Stimulated activated memory B cell treated with anti-CD40 and anti-IgM and Interleukin-4, amounts not matched to agents 10 μg/mL and 1 μg/mL and 100 μg/mL, for 72 hours (primary cell): Measurements from ENCODE around the gene TEKTIP1.
A peak's percentile ranks its signal among the peaks of the same experiment; 100 is the strongest.
"Not testable (repeated sequence)": the region's sequence is repeated elsewhere in the genome, so short reads cannot be mapped to it uniquely, and the experiment has no call there.

Experiments
- ATAC-seq: fragments of 150-1000 bp; cut with Tn5 transposase; 2 replicates; pipeline ENCODE4 v1.10.0; 2021
- H3K27ac Mint-ChIP-seq: one replicate; pipeline ENCODE4 v1.8.0; 2022; ENCODE audit warnings: mild to moderate bottlenecking, mixed read lengths
- H3K27me3 Mint-ChIP-seq: one replicate; pipeline ENCODE4 v1.8.0; 2022; ENCODE audit warnings: mixed read lengths
- H3K36me3 Mint-ChIP-seq: one replicate; pipeline ENCODE4 v1.8.0; 2022; ENCODE audit warnings: mixed read lengths
- H3K4me1 Mint-ChIP-seq: one replicate; pipeline ENCODE4 v1.8.0; 2022; ENCODE audit warnings: mixed read lengths
- H3K4me3 Mint-ChIP-seq: one replicate; pipeline ENCODE4 v1.8.0; 2022; ENCODE audit warnings: mild to moderate bottlenecking, moderate library complexity, mixed read lengths
- H3K9me3 Mint-ChIP-seq: one replicate; pipeline ENCODE4 v1.8.0; 2022; ENCODE audit warnings: mixed read lengths

The TEKTIP1 gene

GRCh38 chr19:3504735-3505134 is 34.2 kb upstream of the TEKTIP1 start:
- H3K36me3 Mint-ChIP-seq: peaks cover 9% of the 10 kb centered on the region
- no peaks in the 10 kb centered on the region for H3K27me3 Mint-ChIP-seq
- no peak for ATAC-seq
- peaks cover 44% of the 10 kb centered on the region for H3K4me1 Mint-ChIP-seq
- H3K9me3 Mint-ChIP-seq: no peaks in the 10 kb centered on the region
- peak overlapping the region; percentile 82 for H3K27ac Mint-ChIP-seq
- peak overlapping the region; percentile 85 for H3K4me3 Mint-ChIP-seq

- Mint-ChIP-seq H3K9me3 (no peaks in the 10 kb centered on the region), H3K27ac (peak within 1 kb of the TSS; percentile 82), H3K27me3 (no peaks in the 10 kb centered on the region), H3K4me3 (peak within 1 kb of the TSS; percentile 95), H3K4me1 (peaks cover 48% of the 10 kb centered on the region), H3K36me3 (peaks cover 14% of the 10 kb centered on the region)
- ATAC-seq: peak; percentile 97
These were observed 33.2 kb upstream of the TEKTIP1 start, which contains the start of gene FZR1 for GRCh38 chr19:3505598-3506383. FZR1 (plus strand) TSS chr19:3506311; CDS start chr19:3522990, 16,679 bp downstream.

- H3K9me3 Mint-ChIP-seq: no peaks in the 10 kb centered on the region
- no peaks in the 10 kb centered on the region for H3K27me3 Mint-ChIP-seq
- peak overlapping the region; percentile 82 for H3K27ac Mint-ChIP-seq
- ATAC-seq: peak; percentile 2
- peak overlapping the region; percentile 95 for H3K4me3 Mint-ChIP-seq
- H3K4me1 Mint-ChIP-seq: peaks cover 49% of the 10 kb centered on the region
- peaks cover 19% of the 10 kb centered on the region for H3K36me3 Mint-ChIP-seq
These were observed 32.3 kb upstream of the TEKTIP1 start for GRCh38 chr19:3506384-3507340.

GRCh38 chr19:3507371-3508120 is 31.4 kb upstream of the TEKTIP1 start:
- no peaks in the 10 kb centered on the region for H3K27me3 Mint-ChIP-seq
- H3K4me3 Mint-ChIP-seq: peak overlapping the region; percentile 95
- peak overlapping the region; percentile 82 for H3K27ac Mint-ChIP-seq
- ATAC-seq: no peak
- peaks cover 19% of the 10 kb centered on the region for H3K36me3 Mint-ChIP-seq
- H3K4me1 Mint-ChIP-seq: peaks cover 55% of the 10 kb centered on the region
- H3K9me3 Mint-ChIP-seq: no peaks in the 10 kb centered on the region

GRCh38 chr19:3508121-3508661 is 30.8 kb upstream of the TEKTIP1 start:
- peaks cover 55% of the 10 kb centered on the region for H3K4me1 Mint-ChIP-seq
- ATAC-seq, H3K27ac Mint-ChIP-seq, H3K9me3 Mint-ChIP-seq, H3K27me3 Mint-ChIP-seq: not testable (repeated sequence)
- peaks cover 19% of the 10 kb centered on the region for H3K36me3 Mint-ChIP-seq
- H3K4me3 Mint-ChIP-seq: peak overlapping the region; percentile 30

GRCh38 chr19:3508771-3509535 is 30.0 kb upstream of the TEKTIP1 start:
- Mint-ChIP-seq H3K4me1 (peaks cover 61% of the 10 kb centered on the region), H3K9me3 (no peaks in the 10 kb centered on the region), H3K4me3 (peak overlapping the region; percentile 14), H3K36me3 (peaks cover 19% of the 10 kb centered on the region), H3K27ac (peak overlapping the region; percentile 5), H3K27me3 (no peaks in the 10 kb centered on the region)
- ATAC-seq: no peak

GRCh38 chr19:3509566-3509989 is 29.4 kb upstream of the TEKTIP1 start:
- Mint-ChIP-seq H3K36me3 (peaks cover 25% of the 10 kb centered on the region), H3K27ac (peak overlapping the region; percentile 5), H3K4me3 (peak overlapping the region; percentile 14), H3K9me3 (no peaks in the 10 kb centered on the region), H3K27me3 (no peaks in the 10 kb centered on the region), H3K4me1 (peaks cover 66% of the 10 kb centered on the region)
- no peak for ATAC-seq

GRCh38 chr19:3510727-3511126 is 28.2 kb upstream of the TEKTIP1 start:
- Mint-ChIP-seq H3K4me3 (no peak overlapping the region), H3K4me1 (peaks cover 70% of the 10 kb centered on the region), H3K36me3 (peaks cover 26% of the 10 kb centered on the region), H3K27me3 (no peaks in the 10 kb centered on the region), H3K27ac (no peak overlapping the region), H3K9me3 (no peaks in the 10 kb centered on the region)
- no peak for ATAC-seq

- no peaks in the 10 kb centered on the region for H3K9me3 Mint-ChIP-seq
- peaks cover 26% of the 10 kb centered on the region for H3K36me3 Mint-ChIP-seq
- peaks cover 79% of the 10 kb centered on the region for H3K4me1 Mint-ChIP-seq
- H3K27me3 Mint-ChIP-seq: no peaks in the 10 kb centered on the region
- no peak overlapping the region for H3K4me3 Mint-ChIP-seq
- no peak for ATAC-seq
- H3K27ac Mint-ChIP-seq: no peak overlapping the region
These were observed 27.3 kb upstream of the TEKTIP1 start for GRCh38 chr19:3511506-3512251.

- Mint-ChIP-seq H3K27ac (no peak overlapping the region), H3K9me3 (no peaks in the 10 kb centered on the region), H3K4me3 (no peak overlapping the region), H3K4me1 (peaks cover 75% of the 10 kb centered on the region), H3K36me3 (peaks cover 26% of the 10 kb centered on the region), H3K27me3 (no peaks in the 10 kb centered on the region)
- no peak for ATAC-seq
These were observed 26.3 kb upstream of the TEKTIP1 start for GRCh38 chr19:3512562-3513228.

- no peak overlapping the region for H3K27ac Mint-ChIP-seq
- H3K27me3 Mint-ChIP-seq: no peaks in the 10 kb centered on the region
- ATAC-seq: no peak
- peaks cover 26% of the 10 kb centered on the region for H3K36me3 Mint-ChIP-seq
- peaks cover 74% of the 10 kb centered on the region for H3K4me1 Mint-ChIP-seq
- H3K9me3 Mint-ChIP-seq: no peaks in the 10 kb centered on the region
- no peak overlapping the region for H3K4me3 Mint-ChIP-seq
These were observed 25.5 kb upstream of the TEKTIP1 start for GRCh38 chr19:3513229-3514140.

GRCh38 chr19:3514930-3515329 is 24.0 kb upstream of the TEKTIP1 start:
- Mint-ChIP-seq H3K27me3 (no peaks in the 10 kb centered on the region), H3K9me3 (no peaks in the 10 kb centered on the region), H3K4me3 (no peak overlapping the region), H3K27ac (no peak overlapping the region), H3K4me1 (peaks cover 71% of the 10 kb centered on the region), H3K36me3 (peaks cover 15% of the 10 kb centered on the region)
- ATAC-seq: no peak
